ENCODE measurements around the gene AHR.

Gene AHR
- 173 reads per million, percentile 91 among the genes with 10 or more reads in this experiment for total RNA-seq

- DNase-seq: peak; percentile 77
Observed at GRCh38 chr7:17298102-17298839, at the start of gene AHR. AHR (plus strand) TSS chr7:17298652; CDS start chr7:17299265, 613 bp downstream.

GRCh38 chr7:17253885-17254284 lies 44.6 kb upstream of the AHR start:
- DNase-seq: no peak

- no peak for DNase-seq
Observed at GRCh38 chr7:17255926-17256325, 42.5 kb upstream of the AHR start.

GRCh38 chr7:17256375-17256774 lies 42.1 kb upstream of the AHR start:
- no peak for DNase-seq

DNA sequence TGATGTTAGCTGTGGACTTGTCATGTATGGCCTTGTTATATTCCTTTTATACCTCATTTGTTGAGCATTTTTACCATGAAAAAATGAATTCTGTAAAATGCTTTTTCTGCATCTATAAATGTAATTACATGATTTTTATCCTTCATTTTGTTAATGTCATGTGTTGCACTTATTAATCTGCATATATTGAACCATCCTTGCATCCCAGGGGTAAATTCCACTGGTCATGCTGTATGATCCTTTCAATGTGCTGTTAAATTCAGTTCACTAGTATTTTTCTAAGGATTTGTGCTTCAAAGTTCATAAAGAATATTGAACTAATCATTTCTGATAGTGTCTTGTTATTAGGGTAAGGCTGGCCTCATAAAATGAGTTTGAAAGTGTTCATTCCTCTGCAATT lies 31.9 kb upstream of the AHR start:
- DNase-seq: no peak

GRCh38 chr7:17269341-17270221 lies 28.9 kb upstream of the AHR start:
- no peak for DNase-seq

- DNase-seq: no peak
Observed at GRCh38 chr7:17274551-17275245, 23.8 kb upstream of the AHR start.

DNA sequence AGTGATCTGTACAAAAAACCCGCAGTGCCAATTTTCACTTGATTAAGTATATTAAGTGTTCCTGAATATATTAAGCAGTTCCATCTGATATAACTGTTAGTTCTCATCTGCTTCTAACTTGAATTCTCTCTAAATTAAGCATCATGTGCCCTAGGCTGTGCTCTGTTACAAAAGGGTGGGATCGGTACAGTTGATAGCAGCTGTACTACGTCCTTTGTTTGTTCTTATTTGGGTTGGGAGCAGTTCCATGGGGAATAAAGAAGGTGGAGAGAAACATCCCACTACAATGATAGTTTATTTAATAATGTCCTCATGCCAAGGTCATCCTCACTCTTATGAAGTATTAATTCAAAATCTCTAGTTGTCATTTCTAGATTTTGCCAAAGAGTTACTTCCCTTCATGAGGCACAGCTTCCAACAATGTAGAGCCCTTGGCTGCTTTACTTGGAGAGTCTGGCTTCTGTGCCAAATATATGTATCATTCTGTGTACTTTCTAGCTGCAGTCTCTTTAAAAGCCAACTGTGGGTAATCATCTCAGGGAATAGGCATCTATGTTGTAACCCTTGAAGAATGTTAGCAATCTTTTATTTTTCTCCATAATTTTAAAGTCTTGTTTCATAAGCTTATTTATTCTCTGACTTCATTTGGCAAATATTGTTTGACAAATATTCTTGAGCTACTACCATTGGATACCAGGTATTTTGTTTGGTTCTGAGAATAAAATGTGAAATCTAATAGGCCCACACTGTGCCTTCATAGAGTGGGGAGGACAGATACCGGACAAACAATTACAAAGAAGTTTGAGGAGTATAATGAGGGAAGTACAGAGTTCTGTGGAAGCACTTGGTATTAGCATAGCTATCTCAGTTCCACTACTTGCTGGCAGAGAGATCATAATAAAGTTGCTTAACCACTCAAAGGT lies 22.4 kb upstream of the AHR start:
- no peak for DNase-seq

DNA sequence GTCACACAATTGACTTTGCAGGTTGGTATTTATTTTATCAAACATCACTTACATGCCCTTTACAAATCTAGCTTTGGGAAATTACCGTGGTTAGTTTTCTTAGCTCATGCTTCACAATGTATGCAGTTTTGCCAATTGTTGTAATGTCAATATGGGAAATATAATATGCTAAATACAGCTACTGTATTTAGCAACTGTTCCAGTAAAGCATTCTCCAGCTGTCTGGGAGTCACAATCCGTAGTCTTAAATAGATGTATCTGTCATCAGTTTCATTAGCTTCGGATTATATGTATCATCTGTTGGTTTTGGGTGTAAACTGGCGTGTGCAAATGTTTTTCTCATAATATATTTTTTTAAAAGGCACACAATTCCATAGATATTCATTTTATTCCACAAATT lies 19.4 kb upstream of the AHR start:
- DNase-seq: no peak

- DNase-seq: no peak
Observed at GRCh38 chr7:17289074-17289645, 9.3 kb upstream of the AHR start.

DNA sequence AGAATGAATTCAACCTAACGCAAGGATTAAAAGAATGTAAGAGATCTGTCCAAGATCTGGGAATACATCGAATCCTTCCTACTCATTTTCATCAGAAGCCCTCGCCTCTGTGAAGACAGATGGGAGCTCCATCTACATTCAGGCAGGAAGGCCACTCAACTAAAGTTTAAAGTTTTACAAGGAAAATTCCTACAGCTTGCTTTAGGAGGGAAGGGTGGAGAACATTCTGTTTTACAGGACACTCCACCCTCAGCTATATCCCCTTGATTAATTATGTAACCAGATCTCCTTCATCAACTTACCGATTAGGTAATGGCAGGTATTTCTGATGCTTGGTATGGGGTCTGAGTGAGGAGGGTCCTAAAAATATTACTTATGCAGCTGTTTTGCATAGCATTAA lies 5.6 kb upstream of the AHR start:
- DNase-seq: no peak

DNA sequence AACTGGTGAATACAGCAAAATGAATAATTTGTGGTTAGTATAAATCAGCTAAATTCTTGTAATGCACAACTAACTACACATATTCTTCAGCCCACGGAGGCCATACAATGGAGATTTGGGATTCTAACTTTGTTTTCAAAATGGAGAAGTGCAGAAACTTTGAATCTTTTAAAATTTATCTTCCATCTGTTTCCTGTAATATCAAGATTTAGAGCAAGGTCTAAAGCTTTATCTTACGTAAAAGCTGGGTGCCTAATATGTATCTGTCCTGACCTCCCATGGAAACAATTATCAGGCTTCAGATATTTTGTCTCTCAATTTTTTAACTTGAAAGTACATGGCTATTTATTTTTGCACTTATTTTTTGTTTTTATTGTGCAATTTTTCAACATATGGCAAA lies 5.0 kb upstream of the AHR start:
- no peak for DNase-seq

DNA sequence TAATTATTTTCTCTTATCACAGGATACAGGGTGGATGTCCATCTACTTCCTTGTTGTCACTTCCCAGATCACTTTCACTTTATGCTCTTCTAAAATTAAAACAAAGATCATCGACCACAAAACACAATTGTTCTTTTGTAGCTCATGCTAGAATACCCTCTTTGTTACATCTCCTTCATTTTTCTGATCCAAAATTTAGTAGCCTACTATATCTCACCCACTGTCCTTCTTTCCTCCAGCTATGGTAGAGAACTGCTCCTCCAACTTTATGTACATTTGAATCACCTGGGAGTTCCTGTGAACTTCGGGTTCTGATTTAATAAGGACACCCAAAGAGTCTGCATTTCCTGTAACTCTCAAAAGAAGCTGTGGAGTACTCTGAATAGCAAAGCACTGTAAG lies 1.2 kb upstream of the AHR start:
- DNase-seq: no peak

DNA sequence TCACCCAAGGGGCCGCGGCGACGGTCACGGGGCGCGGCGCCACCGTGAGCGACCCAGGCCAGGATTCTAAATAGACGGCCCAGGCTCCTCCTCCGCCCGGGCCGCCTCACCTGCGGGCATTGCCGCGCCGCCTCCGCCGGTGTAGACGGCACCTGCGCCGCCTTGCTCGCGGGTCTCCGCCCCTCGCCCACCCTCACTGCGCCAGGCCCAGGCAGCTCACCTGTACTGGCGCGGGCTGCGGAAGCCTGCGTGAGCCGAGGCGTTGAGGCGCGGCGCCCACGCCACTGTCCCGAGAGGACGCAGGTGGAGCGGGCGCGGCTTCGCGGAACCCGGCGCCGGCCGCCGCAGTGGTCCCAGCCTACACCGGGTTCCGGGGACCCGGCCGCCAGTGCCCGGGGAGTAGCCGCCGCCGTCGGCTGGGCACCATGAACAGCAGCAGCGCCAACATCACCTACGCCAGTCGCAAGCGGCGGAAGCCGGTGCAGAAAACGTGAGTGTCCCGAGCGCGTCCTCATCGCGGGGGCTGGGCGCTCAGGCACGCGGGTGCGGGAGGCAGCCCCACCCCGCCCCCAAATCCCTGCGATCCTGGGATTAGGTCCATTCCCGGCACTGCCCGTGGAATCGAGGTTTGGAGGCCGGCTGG lies 509 bp downstream of the AHR start:
- DNase-seq: peak; percentile 45

DNA sequence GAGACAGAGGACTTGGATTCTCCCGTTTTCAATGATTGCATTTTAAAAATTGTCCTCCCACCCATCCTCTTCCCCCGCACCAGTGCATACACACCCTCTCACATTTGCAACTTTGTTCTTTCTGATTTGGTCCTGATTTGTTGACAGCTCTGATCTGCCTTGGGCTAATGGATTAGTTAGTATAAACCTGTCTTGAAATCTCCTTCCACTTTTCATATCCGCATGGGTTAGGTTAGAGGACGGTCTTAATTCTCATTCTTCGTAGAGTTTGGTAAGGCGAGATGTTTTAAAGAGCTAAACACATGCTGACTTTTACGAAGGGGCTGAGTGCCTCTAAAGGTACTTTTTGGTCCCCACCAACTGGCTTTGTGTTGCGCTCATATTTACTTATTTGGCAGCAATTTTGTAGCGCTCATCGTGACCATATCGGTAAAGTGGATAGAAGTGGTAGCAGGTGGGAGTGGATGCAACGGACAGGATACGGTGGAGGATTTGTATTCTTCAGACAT lies 1.1 kb downstream of the AHR start:
- no peak for DNase-seq

DNA sequence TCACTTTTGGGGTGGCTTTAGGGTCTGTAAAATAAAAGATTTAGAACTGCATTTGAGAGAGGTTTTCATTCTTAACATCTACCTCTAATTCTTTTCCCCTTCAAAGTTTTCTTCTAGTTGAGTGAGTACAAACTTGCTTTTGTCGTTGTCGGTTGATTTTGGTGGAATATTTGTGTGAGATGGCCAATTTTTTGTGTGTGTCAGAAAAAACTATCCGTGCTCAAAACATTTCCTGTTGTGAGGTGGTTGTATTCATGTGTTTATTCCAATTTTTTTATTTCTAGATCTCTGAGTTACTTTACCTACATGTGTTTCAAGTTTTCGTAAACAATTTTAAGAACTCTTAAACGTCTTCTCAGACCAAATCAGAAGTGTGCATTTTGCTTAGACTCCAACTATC lies 1.6 kb downstream of the AHR start:
- DNase-seq: no peak

DNA sequence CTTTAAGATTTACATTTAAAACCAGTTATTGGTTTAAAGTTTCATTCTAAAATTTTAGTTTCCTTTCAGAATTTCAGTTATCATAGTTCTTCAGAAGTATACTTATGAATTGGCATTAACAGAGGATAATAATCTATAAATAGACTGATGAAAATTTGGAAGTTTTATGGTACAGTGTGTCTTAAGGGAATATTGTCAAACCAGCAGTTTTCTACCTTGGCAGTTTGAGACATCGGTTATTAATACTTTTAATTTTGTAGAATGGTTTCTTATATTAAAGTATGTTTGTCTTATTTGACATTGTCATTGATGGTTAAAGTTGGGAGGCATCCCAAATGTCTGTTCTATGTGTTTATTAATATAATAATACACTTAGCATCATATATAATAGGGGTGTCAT lies 2.0 kb downstream of the AHR start:
- DNase-seq: no peak

- DNase-seq: peak; percentile 47
Observed at GRCh38 chr7:17301471-17302456, 3.3 kb downstream of the AHR start.

- DNase-seq: no peak
Observed at GRCh38 chr7:17302575-17303142, 4.2 kb downstream of the AHR start.

DNA sequence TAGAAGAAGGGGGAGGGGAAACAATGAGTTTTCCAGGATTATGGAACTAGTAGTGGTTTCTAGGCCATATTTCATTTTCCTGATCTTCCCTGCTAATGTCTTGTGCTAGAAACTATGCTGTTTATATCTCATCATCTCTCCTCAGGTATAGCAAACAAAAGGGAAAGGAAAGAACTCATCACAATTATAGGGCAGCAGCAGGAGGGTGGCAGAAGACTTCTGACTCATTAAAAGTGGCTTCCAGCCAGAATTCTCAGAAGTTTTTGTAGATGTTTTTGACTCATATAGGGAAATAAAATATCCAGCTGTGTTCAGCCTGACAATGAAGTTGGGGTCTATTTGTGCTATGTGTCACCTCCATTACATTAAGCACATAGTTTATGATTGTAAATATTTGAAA lies 6.5 kb downstream of the AHR start:
- no peak for DNase-seq

All from effector CD4-positive, alpha-beta T cell (primary cell).